A673 (cell line): Measurements from ENCODE around the gene FRMD4A.

ENCODE experiments used
- CTCF ChIP-seq: fragments of 300-800, 200-600 bp; sonication (generic); conservative IDR thresholded peaks from 2 replicates; pipeline ENCODE4 v1.5.1; 2017; ENCODE audit warnings: low read depth, mild to moderate bottlenecking, antibody characterized with exemption, low read length, moderate library complexity, mixed read lengths
- EZH2 ChIP-seq: fragments of 200-600 bp; sonication (generic); IDR thresholded peaks from 2 replicates; pipeline ENCODE4 v1.6.1; 2017; ENCODE audit warnings: borderline replicate concordance, low read depth, mild to moderate bottlenecking, mixed read lengths, antibody characterized with exemption, low read length; ENCODE audit not compliant: poor library complexity, severe bottlenecking

GRCh38 chr10:14001298-14002040 lies 329.3 kb downstream of the FRMD4A start:
- TF ChIP-seq EZH2 (no peak), CTCF (no peak)
